GM12801 (cell line): ENCODE results near the gene RHOH.

Source experiments
- TF ChIP-seq, protein P1 (sequence below): IDR thresholded peaks from one replicate; pipeline ENCODE4 v1.5.1; 2011; ENCODE audit warnings: control low read depth; ENCODE audit not compliant: insufficient read length; ENCODE audit errors: extremely low read depth

Gene RHOH

DNA sequence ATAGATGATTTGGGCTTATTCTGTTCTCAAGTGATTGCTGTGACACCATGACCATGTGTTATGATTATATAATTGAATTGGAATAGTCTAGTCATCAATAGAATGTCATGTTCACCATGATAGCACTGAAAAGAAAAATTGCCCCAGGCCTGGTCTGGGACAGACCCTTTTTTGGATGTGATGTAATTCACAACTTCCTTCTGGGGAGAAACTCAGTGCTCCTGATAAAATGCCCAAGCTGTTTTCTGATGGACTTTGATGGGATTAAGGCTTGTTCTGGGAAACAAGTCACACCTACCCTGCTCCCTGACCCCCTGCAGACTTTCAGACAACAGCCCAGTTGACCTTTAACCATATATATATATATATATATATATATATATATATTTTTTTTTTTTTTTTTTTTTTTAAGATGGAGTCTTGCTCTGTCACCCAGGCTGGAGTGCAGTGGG lies 65.3 kb downstream of the RHOH start:
- TF ChIP-seq, protein P1, sequence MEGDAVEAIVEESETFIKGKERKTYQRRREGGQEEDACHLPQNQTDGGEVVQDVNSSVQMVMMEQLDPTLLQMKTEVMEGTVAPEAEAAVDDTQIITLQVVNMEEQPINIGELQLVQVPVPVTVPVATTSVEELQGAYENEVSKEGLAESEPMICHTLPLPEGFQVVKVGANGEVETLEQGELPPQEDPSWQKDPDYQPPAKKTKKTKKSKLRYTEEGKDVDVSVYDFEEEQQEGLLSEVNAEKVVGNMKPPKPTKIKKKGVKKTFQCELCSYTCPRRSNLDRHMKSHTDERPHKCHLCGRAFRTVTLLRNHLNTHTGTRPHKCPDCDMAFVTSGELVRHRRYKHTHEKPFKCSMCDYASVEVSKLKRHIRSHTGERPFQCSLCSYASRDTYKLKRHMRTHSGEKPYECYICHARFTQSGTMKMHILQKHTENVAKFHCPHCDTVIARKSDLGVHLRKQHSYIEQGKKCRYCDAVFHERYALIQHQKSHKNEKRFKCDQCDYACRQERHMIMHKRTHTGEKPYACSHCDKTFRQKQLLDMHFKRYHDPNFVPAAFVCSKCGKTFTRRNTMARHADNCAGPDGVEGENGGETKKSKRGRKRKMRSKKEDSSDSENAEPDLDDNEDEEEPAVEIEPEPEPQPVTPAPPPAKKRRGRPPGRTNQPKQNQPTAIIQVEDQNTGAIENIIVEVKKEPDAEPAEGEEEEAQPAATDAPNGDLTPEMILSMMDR: no peak

DNA sequence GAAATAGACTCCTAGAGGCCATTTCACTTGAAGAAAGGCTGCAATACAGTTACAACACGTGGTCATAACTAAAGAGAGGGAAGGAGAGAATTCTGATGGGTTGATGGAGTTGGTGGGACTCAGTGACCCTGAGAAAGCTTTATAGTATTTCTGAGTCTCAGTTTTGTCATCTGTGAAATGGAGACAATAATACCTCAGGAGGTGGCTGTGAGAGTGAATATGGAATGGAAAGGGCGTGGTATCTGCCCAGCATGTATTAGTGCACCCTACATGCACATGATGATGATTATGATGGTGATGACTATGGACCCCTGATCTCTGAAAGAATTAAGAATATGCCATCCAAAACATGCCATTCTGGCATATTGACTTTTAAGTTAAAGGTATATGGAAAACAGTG lies 66.0 kb downstream of the RHOH start:
- TF ChIP-seq, protein P1: no peak

DNA sequence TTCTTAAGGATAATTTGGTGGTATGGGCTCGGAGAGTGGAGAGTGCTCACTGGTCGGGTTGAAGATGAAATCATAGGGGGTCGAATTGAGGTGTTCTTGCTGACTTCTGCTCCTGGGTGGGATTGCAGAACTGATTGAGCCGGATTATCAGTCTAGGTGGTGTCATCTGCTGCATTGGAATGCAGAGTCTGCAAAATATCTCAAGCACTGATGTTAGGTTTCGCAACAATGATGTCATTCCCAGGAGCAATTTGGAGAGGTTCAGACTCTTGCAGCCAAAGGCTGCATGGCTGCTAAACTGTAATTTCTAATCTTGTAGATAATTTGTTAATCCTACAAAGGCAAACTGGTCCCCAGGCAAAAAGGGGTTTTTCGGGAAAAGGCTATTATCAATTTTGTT lies 67.7 kb downstream of the RHOH start:
- TF ChIP-seq, protein P1: no peak

DNA sequence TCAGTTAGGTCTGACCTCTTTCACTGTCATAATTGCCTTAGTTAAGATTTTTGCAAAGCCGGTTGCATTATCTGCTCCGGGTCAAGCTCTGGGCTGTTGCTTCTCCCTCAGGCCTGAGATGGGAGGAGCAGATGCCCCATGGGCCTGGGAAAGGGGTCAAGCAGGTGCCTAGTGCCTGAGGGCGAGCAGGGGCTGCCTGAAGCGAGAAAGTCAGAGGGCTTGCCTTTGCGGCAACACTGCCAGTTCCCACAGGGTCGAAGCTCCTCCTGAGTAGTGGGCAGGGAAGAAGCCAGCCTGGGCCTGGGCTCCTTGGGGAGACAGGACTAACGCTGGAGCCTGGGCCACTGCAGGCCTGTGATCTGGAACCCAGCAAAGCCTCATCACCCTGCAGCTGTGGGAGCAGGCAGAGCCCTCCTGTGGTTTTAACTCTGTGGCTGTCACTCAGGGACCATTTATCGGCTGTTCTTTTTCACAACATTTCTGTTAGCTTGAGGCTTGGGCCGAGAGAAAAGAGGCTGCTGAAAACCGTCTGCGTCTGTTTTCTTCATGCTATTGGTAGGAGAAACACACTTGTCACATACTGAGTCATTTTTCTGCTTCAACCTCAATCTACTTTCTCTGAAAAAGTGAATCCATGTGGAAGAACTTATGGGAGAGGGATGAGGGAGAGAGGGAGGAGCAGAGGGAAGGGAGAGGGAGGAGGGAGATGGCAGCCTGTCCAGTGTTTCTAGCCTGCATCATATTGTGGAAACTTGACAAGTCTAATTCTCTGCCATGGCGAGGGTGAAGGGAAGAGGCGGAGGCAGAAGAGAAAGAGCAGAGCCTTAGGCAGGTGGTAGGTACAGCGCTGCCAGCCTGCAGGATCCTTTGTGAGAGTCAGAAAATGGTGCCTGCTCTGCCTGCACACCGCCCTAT lies 68.4 kb downstream of the RHOH start:
- TF ChIP-seq, protein P1: no peak

DNA sequence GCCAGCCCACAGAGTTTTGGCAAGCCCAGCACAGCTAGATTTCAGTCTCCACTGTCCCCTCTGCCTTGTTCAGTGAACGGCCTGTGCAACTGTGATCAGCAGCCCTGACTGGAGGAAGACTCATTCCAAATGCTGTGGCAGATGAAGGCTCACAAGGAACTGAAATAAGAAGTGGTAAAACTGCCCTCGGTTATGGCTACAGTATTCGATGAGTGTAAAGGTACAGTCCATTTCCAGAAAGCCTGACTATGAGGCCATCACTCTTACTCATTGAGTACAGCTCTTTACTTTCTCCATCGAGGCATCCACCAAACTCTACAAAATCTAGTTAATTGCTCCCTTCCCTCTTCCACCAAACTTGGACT lies 69.1 kb downstream of the RHOH start:
- TF ChIP-seq, protein P1: no peak

DNA sequence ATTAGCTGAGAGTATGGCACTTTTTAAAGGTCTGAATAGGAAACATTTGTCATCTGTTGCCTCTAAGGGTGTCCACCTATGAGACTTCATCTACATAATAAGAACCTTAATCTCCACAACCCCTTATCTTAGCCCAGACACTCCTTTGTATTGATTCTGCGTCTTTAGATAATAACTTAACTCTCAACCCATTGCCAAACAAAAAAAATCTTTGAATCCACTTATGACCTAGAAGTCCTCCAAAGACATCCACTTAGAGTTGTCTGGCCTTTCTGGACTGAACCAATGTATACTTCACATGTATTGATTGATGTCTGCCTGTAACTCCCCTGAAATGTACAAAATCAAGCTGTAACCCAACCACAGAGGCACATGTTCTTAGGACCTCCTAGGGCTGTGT lies 72.3 kb downstream of the RHOH start:
- TF ChIP-seq, protein P1: no peak

DNA sequence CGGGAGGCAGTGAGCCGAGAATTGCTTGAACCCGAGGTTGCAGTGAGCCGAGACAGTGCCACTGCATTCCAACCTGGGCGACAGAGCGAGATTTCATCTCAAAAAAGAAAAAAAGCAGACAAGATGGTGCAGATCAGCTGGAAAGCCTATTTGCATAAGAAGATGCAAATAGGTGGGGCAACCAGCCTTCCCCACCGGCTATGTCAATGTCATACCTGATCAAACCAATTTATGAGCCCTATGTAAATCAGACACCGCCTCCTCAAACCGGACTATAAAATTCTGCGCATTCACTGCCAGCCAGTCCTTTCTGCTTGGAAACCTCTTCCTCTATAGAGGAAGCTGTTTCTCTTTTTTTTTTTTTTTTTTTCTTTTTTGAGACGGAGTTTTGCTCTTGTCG lies 73.8 kb downstream of the RHOH start:
- TF ChIP-seq, protein P1: no peak
